Gastrocnemius medialis (tissue), 4 donors: Measurements from ENCODE around the gene TBL1X. TPM values are rescaled to one million over a fixed set of nuclear protein-coding genes. Genes with fewer than 3 reads are reported as not detected.
A peak's percentile ranks its signal among the peaks of the same experiment; 100 is the strongest.

Source experiments
- ATAC-seq, 2 donors: fragments of 150-250 bp; one replicate each; pipeline ENCODE4 v1.9.1; 2016
- DNase-seq, 2 donors: peaks; one replicate each; pipeline ENCODE4 v3.0.0-alpha.2; 2019
- H3K27ac ChIP-seq, 4 donors: fragments of 200-600 bp; sonication (generic); 1 replicate in 1 of 4; 2 replicates in 3 of 4; pipeline ENCODE4 v1.5.1; 2016 to 2018; ENCODE audit warnings: mild to moderate bottlenecking in 2 of 4, moderate library complexity in 1 of 4
- H3K27me3 ChIP-seq, 3 donors: fragments of 200-600 bp; sonication (generic) in 2 of 3; 1 replicate in 1 of 3; 2 replicates in 2 of 3; pipeline versions ENCODE4 v1.5.1 to v1.6.0; 2016 to 2019; ENCODE audit warnings: mild to moderate bottlenecking in 1 of 3, moderate library complexity in 1 of 3
- H3K36me3 ChIP-seq, 2 donors: fragments of 200-600 bp; sonication (generic) in 1 of 2; one replicate each; pipeline ENCODE4 v1.5.1; 2017 to 2018
- H3K4me1 ChIP-seq, 2 donors: fragments of 200-600 bp; sonication (generic) in 1 of 2; one replicate each; pipeline ENCODE4 v1.5.1; 2016 to 2017; ENCODE audit warnings: mild to moderate bottlenecking in 2 of 2
- H3K4me3 ChIP-seq, 4 donors: fragments of 200-600 bp; sonication (generic) in 3 of 4; 1 replicate in 1 of 4; 2 replicates in 3 of 4; pipeline ENCODE4 v1.5.1; 2016 to 2019; ENCODE audit warnings: mild to moderate bottlenecking in 2 of 4
- H3K9me3 ChIP-seq, 3 donors: fragments of 200-600 bp; sonication (generic) in 2 of 3; 1 replicate in 1 of 3; 2 replicates in 2 of 3; pipeline ENCODE4 v1.5.1; 2016 to 2019
- POLR2A ChIP-seq, 2 donors: fragments of 450-650 bp; IDR thresholded peaks; one replicate each; pipeline ENCODE4 v1.6.1; 2017; ENCODE audit warnings: antibody characterized with exemption in 2 of 2, mild to moderate bottlenecking in 2 of 2, moderate library complexity in 2 of 2
- in situ Hi-C, 4 donors: fragments of 200-750 bp; cut with MboI; loops; one replicate each; pipeline versions ENCODE4 v1.15.0 to v1.8.0; 2017; ENCODE audit warnings: low sequenced_read_pairs in 4 of 4
- intact Hi-C: fragments of 100-400 bp; cut with DNase I; formaldehyde crosslinking; loops from one replicate; pipeline ENCODE4 v1.15.1; 2023; ENCODE audit warnings: low total_unique reads
- total RNA-seq, 4 donors: library from RNA; depleted of rRNA; stranded (reverse); fragments of >200 nt; gene quantifications; one replicate each; pipeline versions ENCODE4 v1.1.0 to v1.2.3, GENCODE V29; 2016
- TF ChIP-seq, protein P1 (sequence below), 5 experiments: fragments of 450-650 bp in 3 of 5; fragments of 200-600 bp in 2 of 5; sonication (generic) in 2 of 5; IDR thresholded peaks in 4 of 5; conservative IDR thresholded peaks in 1 of 5; 1 replicate in 4 of 5; 2 replicates in 1 of 5; pipeline ENCODE4 v1.5.1; 2016 to 2019; ENCODE audit warnings: antibody characterized with exemption in 5 of 5, mild to moderate bottlenecking in 3 of 5, moderate library complexity in 3 of 5

The TBL1X gene
- total RNA-seq, 4 donors from 2014 or later, result 6.7 to 16.8 (median 8.0) TPM

DNA sequence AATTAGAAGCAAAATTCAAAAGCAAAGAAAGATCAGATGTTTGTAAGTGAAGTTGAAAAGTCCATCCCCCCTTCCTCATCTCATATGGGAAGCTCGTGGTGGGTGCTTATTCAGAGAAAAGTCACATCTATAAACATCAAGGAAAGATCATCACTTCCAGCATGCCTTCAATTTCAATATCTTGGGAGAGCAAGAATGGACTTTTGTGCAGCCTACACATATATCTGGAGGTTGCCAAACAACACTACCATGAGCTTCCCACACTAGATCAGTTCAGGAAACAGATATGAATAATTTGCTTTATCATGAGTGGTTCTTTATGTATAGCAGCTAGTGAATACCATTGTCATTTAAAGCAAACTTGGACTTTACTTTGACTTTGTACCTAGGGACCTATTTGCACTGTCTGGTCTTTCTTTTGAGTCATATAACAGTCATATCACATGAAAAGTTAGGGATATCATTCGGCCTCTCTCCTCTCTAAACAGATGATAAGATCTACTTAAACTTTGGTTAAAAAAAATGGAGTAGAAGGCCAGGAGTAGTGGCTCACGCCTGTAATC lies 5.6 kb upstream of the TBL1X start:
- in situ Hi-C loops, result loop anchor here (5.0 to 10.0 kb wide), 3 partner anchors 104 to 114 kb away; no protein-coding TSS in a partner anchor

DNA sequence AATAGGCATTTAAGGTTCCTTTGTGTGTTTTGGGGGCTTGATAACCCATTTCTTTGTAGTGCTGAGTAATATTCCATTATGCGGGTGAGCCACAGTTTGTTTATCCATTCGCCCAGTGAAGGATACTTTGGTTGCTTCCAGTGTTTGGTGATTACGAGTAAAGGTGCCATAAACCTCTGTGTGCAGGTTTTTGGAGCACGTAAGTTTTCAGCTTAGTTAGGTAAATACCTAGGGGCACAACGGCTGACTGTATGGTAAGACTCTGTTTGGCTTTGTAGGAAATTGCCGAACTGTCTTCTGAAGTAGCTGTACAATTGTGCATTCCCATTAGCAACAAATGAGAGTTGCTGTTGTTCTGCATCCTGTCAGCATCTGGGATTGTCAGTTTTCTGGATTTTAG lies 3.8 kb upstream of the TBL1X start:
- TF ChIP-seq POLR2A (IDR thresholded peaks at IDR 0.05), result no peak
- TF ChIP-seq, protein P1, sequence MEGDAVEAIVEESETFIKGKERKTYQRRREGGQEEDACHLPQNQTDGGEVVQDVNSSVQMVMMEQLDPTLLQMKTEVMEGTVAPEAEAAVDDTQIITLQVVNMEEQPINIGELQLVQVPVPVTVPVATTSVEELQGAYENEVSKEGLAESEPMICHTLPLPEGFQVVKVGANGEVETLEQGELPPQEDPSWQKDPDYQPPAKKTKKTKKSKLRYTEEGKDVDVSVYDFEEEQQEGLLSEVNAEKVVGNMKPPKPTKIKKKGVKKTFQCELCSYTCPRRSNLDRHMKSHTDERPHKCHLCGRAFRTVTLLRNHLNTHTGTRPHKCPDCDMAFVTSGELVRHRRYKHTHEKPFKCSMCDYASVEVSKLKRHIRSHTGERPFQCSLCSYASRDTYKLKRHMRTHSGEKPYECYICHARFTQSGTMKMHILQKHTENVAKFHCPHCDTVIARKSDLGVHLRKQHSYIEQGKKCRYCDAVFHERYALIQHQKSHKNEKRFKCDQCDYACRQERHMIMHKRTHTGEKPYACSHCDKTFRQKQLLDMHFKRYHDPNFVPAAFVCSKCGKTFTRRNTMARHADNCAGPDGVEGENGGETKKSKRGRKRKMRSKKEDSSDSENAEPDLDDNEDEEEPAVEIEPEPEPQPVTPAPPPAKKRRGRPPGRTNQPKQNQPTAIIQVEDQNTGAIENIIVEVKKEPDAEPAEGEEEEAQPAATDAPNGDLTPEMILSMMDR (IDR thresholded peaks at IDR 0.05 in 4 of 5, conservative IDR thresholded peaks at IDR 0.05 in 1 of 5), result no peak
- ATAC-seq (no peak), DNase-seq (no peak)
- intact Hi-C loops (loop anchor here (5.0 to 10.0 kb wide), 3 partner anchors 56 to 1116 kb away; no protein-coding TSS in a partner anchor), in situ Hi-C loops (no loop called here)
- Histone ChIP-seq H3K36me3 (no peaks in the 10 kb centered on the region), H3K27me3 (peaks cover 0 to 4% (median 0%) of the 10 kb centered on the region in 3 donors), H3K4me1 (peaks cover 0 to 10% of the 10 kb centered on the region in 2 donors), H3K27ac (no peak overlapping the region), H3K9me3 (no peaks in the 10 kb centered on the region), H3K4me3 (no peak overlapping the region)

More for the DNA sequence above, 5.6 kb upstream of the TBL1X start:
- no peak for ATAC-seq
- H3K4me1 ChIP-seq, result peaks cover 0 to 10% of the 10 kb centered on the region in 2 donors
- intact Hi-C loops, result no loop called here
- H3K9me3 ChIP-seq, result no peaks in the 10 kb centered on the region
- no peak overlapping the region for H3K4me3 ChIP-seq
- H3K27me3 ChIP-seq, result no peaks in the 10 kb centered on the region
- H3K36me3 ChIP-seq, result no peaks in the 10 kb centered on the region
- H3K27ac ChIP-seq, result no peak overlapping the region
- no peak for DNase-seq
- no peak for TF ChIP-seq POLR2A (IDR thresholded peaks at IDR 0.05)
- TF ChIP-seq, protein P1 (IDR thresholded peaks at IDR 0.05 in 4 of 5, conservative IDR thresholded peaks at IDR 0.05 in 1 of 5), result no peak

DNA sequence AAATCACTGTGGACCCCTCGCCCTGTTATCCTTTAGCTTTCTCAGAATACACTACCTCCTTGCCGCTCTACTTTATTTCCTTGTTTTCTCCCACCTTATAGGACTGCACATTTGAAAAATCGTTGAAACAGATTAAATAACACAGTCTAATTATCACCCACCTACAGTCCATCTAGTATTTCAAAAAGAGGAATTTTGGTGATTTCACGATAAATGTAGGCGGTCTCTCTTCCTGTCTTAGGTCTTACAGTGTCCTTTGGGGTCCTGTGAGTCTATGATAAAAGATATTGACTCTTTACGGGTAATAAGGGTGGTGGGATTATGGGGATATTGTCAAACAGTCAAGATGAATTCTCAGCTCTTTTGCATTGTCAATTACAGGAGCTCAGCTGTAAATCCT lies 2.4 kb upstream of the TBL1X start:
- Histone ChIP-seq H3K27ac (peak overlapping the region; percentile 55 to 85 (median 72)), H3K4me1 (peaks cover 3 to 10% of the 10 kb centered on the region in 2 donors), H3K9me3 (no peaks in the 10 kb centered on the region), H3K27me3 (peaks cover 0 to 4% (median 0%) of the 10 kb centered on the region in 3 donors), H3K4me3 (no peak overlapping the region), H3K36me3 (no peaks in the 10 kb centered on the region)
- ATAC-seq, result no peak
- in situ Hi-C loops (no loop called here), intact Hi-C loops (loop anchor here (5.0 to 10.0 kb wide), 3 partner anchors 55 to 1118 kb away; no protein-coding TSS in a partner anchor)
- no peak for DNase-seq
- TF ChIP-seq, protein P1 (IDR thresholded peaks at IDR 0.05 in 4 of 5, conservative IDR thresholded peaks at IDR 0.05 in 1 of 5), result no peak
- TF ChIP-seq POLR2A (IDR thresholded peaks at IDR 0.05), result no peak

DNA sequence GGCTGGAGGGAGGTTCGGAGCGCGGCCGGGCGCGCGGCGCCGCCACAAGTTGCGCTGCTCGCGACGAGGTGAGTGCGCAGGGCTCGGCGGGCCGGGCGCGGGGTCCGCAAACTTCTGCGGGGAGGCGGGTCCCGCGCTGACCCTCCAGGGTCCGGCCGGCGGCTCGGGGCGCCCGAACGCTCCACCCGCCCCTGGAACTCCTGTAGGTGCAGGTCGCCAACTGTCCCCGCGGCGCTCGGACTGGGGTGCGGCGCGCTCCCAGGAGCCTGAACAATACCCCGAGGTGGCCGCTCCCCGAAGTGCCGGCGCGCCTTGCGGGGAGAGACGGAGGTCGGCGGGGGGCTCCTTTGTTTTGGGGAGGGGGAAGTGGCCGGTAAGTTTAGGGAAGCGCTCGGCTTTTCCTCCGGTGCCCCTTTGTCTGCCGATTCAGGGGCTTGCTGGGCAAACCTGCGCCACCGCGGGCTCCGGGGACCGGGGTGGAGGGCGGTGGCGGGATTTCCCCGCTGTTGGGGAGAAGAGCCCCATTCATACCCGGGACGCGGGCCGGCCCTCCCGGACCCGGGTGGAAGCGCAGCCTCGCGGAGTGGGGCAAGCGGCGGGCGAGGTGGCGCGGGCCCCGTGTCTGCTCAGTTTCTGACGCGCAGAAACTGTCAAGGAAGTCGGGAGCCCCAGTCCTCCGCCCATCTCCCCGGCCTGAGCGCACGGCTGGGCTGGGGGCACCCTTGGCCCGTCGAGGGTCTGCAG lies 694 bp downstream of the TBL1X start:
- no peaks in the 10 kb centered on the region for H3K9me3 ChIP-seq
- H3K27me3 ChIP-seq, result peaks cover 0 to 4% (median 0%) of the 10 kb centered on the region in 3 donors
- no peak for TF ChIP-seq POLR2A (IDR thresholded peaks at IDR 0.05)
- TF ChIP-seq, protein P1 (IDR thresholded peaks at IDR 0.05 in 4 of 5, conservative IDR thresholded peaks at IDR 0.05 in 1 of 5), result peak in 1 of 5 experiments; percentile 2
- intact Hi-C loops (loop anchor here (1.0 to 10.0 kb wide), 4 partner anchors 27 to 1121 kb away; no protein-coding TSS in a partner anchor), in situ Hi-C loops (no loop called here)
- H3K27ac ChIP-seq, result peak overlapping the region; percentile 82 to 85 (median 84)
- peak; percentile 7 to 15 for ATAC-seq
- peak overlapping the region; percentile 64 to 76 (median 72) for H3K4me3 ChIP-seq
- H3K4me1 ChIP-seq, result peaks cover 3 to 10% of the 10 kb centered on the region in 2 donors
- DNase-seq, result peak in 1 of 2 donors; percentile 12
- H3K36me3 ChIP-seq, result no peaks in the 10 kb centered on the region
